Hair follicular keratinocyte (primary cell): ENCODE results near the gene VENTX. TPM values are rescaled to one million over a fixed set of nuclear protein-coding genes. Genes with fewer than 3 reads are reported as not detected.

ENCODE experiments used
- total RNA-seq: library from RNA; depleted of rRNA; stranded (reverse); fragments of >200 nt; gene quantifications from 2 replicates; pipeline ENCODE4 v1.2.3, GENCODE V29; 2015

Gene VENTX, protein sequence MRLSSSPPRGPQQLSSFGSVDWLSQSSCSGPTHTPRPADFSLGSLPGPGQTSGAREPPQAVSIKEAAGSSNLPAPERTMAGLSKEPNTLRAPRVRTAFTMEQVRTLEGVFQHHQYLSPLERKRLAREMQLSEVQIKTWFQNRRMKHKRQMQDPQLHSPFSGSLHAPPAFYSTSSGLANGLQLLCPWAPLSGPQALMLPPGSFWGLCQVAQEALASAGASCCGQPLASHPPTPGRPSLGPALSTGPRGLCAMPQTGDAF
- total RNA-seq = not detected in 2 replicates

GRCh38 chr10:133237588-133238465, at the start of gene VENTX:
Gene VENTX (plus strand): TSS chr10:133237855. CDS start chr10:133237915, 60 bp downstream.

GRCh38 chr10:133230044-133230361, 7.7 kb upstream of the VENTX start, which contains the start of gene UTF1:
Gene UTF1 (plus strand): TSS chr10:133230217. CDS start chr10:133230289, 72 bp downstream.

DNA sequence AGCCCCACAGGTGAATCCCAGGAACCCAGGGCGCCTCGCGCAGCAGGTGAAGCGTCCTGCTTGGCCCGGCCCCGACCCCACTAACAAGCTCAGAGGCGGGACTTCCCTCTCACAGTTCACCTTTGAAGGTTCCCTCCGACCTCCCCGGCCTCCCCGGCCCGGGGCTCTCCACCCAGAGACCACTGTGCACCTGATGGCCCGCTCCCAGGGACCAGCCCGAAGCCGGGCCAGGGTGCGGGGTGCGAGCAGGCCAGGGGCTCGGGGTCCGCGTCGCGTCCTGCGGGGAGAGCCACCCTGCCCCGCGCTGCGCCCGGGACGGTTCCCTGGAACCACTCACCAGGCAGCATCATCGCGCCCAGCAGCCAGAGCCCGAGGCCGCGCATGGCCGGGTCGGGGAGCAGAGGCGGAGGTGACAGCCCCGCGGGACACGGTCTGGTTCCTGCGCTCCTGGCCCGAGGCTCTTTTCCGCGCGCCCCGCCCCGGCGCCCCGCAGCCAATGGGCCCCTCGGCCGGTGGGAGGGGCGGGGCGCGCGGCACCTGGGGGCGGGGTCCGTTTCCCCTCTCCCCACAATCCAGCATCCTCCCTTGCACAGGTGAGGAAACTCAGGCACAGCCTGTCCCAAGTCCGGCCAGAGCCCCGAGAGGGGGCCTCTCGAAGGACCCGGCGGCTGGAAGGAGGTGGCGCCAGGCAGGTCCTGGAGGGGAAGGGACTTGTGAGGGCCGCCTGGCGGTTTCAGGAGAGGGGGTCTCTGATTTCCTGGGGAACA, 39.0 kb downstream of the VENTX start, which contains the start of gene ADAM8:
Gene ADAM8 (minus strand): TSS at position 434 of the 767 bp plus-strand sequence. CDS start 51 bp downstream, at position 383.

Other genes with a start within 250 kb of the VENTX start
- gene ADGRA1, start 149.9 kb upstream of the VENTX start, total RNA-seq = not detected in 2 replicates
- gene KNDC1, start 77.6 kb upstream of the VENTX start, total RNA-seq = not detected in 2 replicates
- gene UTF1, start 7.6 kb upstream of the VENTX start, total RNA-seq = not detected in 2 replicates
- 115 and 143 TPM in 2 replicates for gene ADAM8, start 39.0 kb downstream of the VENTX start, total RNA-seq
- gene TUBGCP2, start 71.0 kb downstream of the VENTX start, total RNA-seq = 53.7 and 67.2 TPM in 2 replicates
- gene ZNF511, start 71.1 kb downstream of the VENTX start, total RNA-seq = 28.1 and 38.3 TPM in 2 replicates
- gene CALY, start 99.0 kb downstream of the VENTX start, total RNA-seq = not detected in 2 replicates
- not detected in 2 replicates for gene PRAP1, start 109.5 kb downstream of the VENTX start, total RNA-seq
- 17.5 and 28.8 TPM in 2 replicates for gene FUOM, start 120.2 kb downstream of the VENTX start, total RNA-seq
- 89.7 and 125 TPM in 2 replicates for gene ECHS1, start 135.5 kb downstream of the VENTX start, total RNA-seq
- gene PAOX, start 141.4 kb downstream of the VENTX start, total RNA-seq = 2.5 and 6.9 TPM in 2 replicates
- 14.3 and 20.4 TPM in 2 replicates for gene MTG1, start 156.3 kb downstream of the VENTX start, total RNA-seq
- 0.16 TPM in 1 of 2 replicates, not detected in the other for gene SPRN, start 186.8 kb downstream of the VENTX start, total RNA-seq
- 0.30 and 0.31 TPM in 2 replicates for gene SCART1, start 216.1 kb downstream of the VENTX start, total RNA-seq